Sigmoid colon (tissue), 7 donors: ENCODE measurements around the gene DQX1. TPM values are rescaled to one million over a fixed set of nuclear protein-coding genes. Genes with fewer than 3 reads are reported as not detected.
A peak's percentile ranks its signal among the peaks of the same experiment; 100 is the strongest.

Experiments
- DNase-seq: peaks from one replicate; pipeline ENCODE4 v3.0.0-alpha.2; 2019
- H3K27ac ChIP-seq, 4 donors: fragments of 200-600 bp; sonication (generic); one replicate each; pipeline ENCODE4 v1.5.1; 2016 to 2019; ENCODE audit warnings: mild to moderate bottlenecking in 1 of 4
- H3K27me3 ChIP-seq, 3 donors: fragments of 200-600 bp; sonication (generic); one replicate each; pipeline ENCODE4 v1.5.1; 2019; ENCODE audit warnings: mild to moderate bottlenecking in 1 of 3
- H3K36me3 ChIP-seq, 4 donors: fragments of 200-600 bp; sonication (generic); one replicate each; pipeline ENCODE4 v1.5.1; 2016 to 2019
- H3K4me1 ChIP-seq, 4 donors: fragments of 200-600 bp; sonication (generic); one replicate each; pipeline ENCODE4 v1.5.1; 2017 to 2019
- H3K4me3 ChIP-seq, 4 donors: fragments of 200-600 bp; sonication (generic); one replicate each; pipeline ENCODE4 v1.5.1; 2017 to 2019; ENCODE audit warnings: mild to moderate bottlenecking in 2 of 4, moderate library complexity in 1 of 4
- H3K9me3 ChIP-seq, 4 donors: fragments of 200-600 bp in 3 of 4; sonication (generic) in 3 of 4; one replicate each; pipeline versions ENCODE4 v1.5.1 to v1.6.1; 2013 to 2019
- CTCF ChIP-seq, 4 experiments: fragments of 450-650 bp in 3 of 4; fragments of 200-600 bp in 1 of 4; IDR thresholded peaks; one replicate each; pipeline ENCODE4 v1.5.1; 2016 to 2019; ENCODE audit warnings: antibody characterized with exemption in 4 of 4, mild to moderate bottlenecking in 3 of 4, moderate library complexity in 2 of 4
- EP300 ChIP-seq, 4 donors: sonication (generic); formaldehyde crosslinking; IDR thresholded peaks; one replicate each; pipeline ENCODE4 v1.6.1; 2017; ENCODE audit warnings: antibody characterized with exemption in 4 of 4
- POLR2A ChIP-seq, 2 donors: fragments of 450-650 bp; IDR thresholded peaks; one replicate each; pipeline ENCODE4 v1.6.1; 2016; ENCODE audit warnings: antibody characterized with exemption in 2 of 2, mild to moderate bottlenecking in 2 of 2, moderate library complexity in 2 of 2
- POLR2AphosphoS5 ChIP-seq, 4 donors: sonication (generic); formaldehyde crosslinking; IDR thresholded peaks; one replicate each; pipeline ENCODE4 v1.6.1; 2017; ENCODE audit warnings: antibody characterized with exemption in 4 of 4
- WGBS, 2 donors: extraction: QIAGEN DNeasy Blood & Tissue Kit; methylation state at CpG; one replicate each; pipeline ENCODE4 v1.1.7; 2013; 5-methylcytosine and 5-hydroxymethylcytosine counted together
- intact Hi-C: fragments of 100-400 bp; cut with DNase I; formaldehyde crosslinking; loops from one replicate; pipeline ENCODE4 v1.15.1; 2023
- polyA plus RNA-seq, 3 donors: library from polyadenylated mRNA; stranded (reverse); fragments of 200-250 nt; gene quantifications; one replicate each; pipeline ENCODE4 v1.2.3, GENCODE V29; 2013
- total RNA-seq, 4 donors: library from RNA; depleted of rRNA; stranded (reverse); fragments of >200 nt; gene quantifications; one replicate each; pipeline ENCODE4 v1.1.0, GENCODE V29; 2016
- donor health status: healthy with polysubstance abuse.
- donor health status: Bipolar disorder and iron deficiency.
- donor health status: healthy.

Gene DQX1
- total and polyA plus RNA-seq, 7 donors: 7.2 to 15.6 (median 13.2) TPM; not detected in 4

- peak overlapping the region in 3 of 4 donors; percentile 25 to 40 (median 26) for H3K4me3 ChIP-seq
- no peak for TF ChIP-seq CTCF (IDR thresholded peaks at IDR 0.05)
- no peak for TF ChIP-seq POLR2A (IDR thresholded peaks at IDR 0.05)
- no peak for TF ChIP-seq POLR2AphosphoS5 (IDR thresholded peaks at IDR 0.05)
- DNase-seq: peak; percentile 75
- no peak overlapping the region for H3K27ac ChIP-seq
- H3K36me3 ChIP-seq: no peaks in the 10 kb centered on the region
- H3K9me3 ChIP-seq: no peaks in the 10 kb centered on the region
- peaks cover 0 to 36% (median 29%) of the 10 kb centered on the region in 4 donors for H3K4me1 ChIP-seq
- peaks cover 51 to 100% (median 86%) of the 10 kb centered on the region in 3 donors for H3K27me3 ChIP-seq
- 5 to 20% methylated on average over 72 of the region's 72 CpGs for WGBS, 2 donors
- intact Hi-C loops: no loop called here
Measured at GRCh38 chr2:74515981-74516633, 9.9 kb downstream of the DQX1 start.

GRCh38 chr2:74515271-74515980, 10.6 kb downstream of the DQX1 start:
- no peak for TF ChIP-seq EP300 (IDR thresholded peaks at IDR 0.05)
- TF ChIP-seq CTCF (IDR thresholded peaks at IDR 0.05): no peak
- TF ChIP-seq POLR2A (IDR thresholded peaks at IDR 0.05): no peak
- no peak for TF ChIP-seq POLR2AphosphoS5 (IDR thresholded peaks at IDR 0.05)

GRCh38 chr2:74514368-74515270, 11.4 kb downstream of the DQX1 start, which contains the start of gene TLX2:
Gene TLX2, plus strand, starts transcription at chr2:74514450. Its CDS starts 357 bp downstream, at chr2:74514807.
- H3K9me3 ChIP-seq: no peaks in the 10 kb centered on the region
- peaks cover 0 to 36% (median 29%) of the 10 kb centered on the region in 4 donors for H3K4me1 ChIP-seq
- WGBS, 2 donors: 3 to 4% methylated on average over 82 of the region's 82 CpGs
- no peaks in the 10 kb centered on the region for H3K36me3 ChIP-seq
- intact Hi-C loops: no loop called here
- peak within 1 kb of the TSS in 1 of 4 donors; percentile 8 for H3K4me3 ChIP-seq
- TF ChIP-seq POLR2AphosphoS5 (IDR thresholded peaks at IDR 0.05) (no peak), POLR2A (IDR thresholded peaks at IDR 0.05) (no peak), EP300 (IDR thresholded peaks at IDR 0.05) (no peak), CTCF (IDR thresholded peaks at IDR 0.05) (no peak)
- DNase-seq: peak; percentile 54
- H3K27ac ChIP-seq: no peak within 1 kb of the TSS
- H3K27me3 ChIP-seq: peaks cover 51 to 100% (median 97%) of the 10 kb centered on the region in 3 donors

More at GRCh38 chr2:74515271-74515980, 10.6 kb downstream of the DQX1 start:
- whole genome bisulfite sequencing, 2 donors: 5% methylated on average over 60 of the region's 60 CpGs
- Histone ChIP-seq H3K9me3 (no peaks in the 10 kb centered on the region), H3K4me3 (peak overlapping the region in 3 of 4 donors; percentile 25 to 40 (median 26)), H3K27me3 (peaks cover 51 to 100% (median 93%) of the 10 kb centered on the region in 3 donors), H3K4me1 (peaks cover 0 to 36% (median 29%) of the 10 kb centered on the region in 4 donors), H3K36me3 (no peaks in the 10 kb centered on the region), H3K27ac (no peak overlapping the region)
- DNase-seq: peak; percentile 56
- intact Hi-C loops: no loop called here

GRCh38 chr2:74513605-74514367, 12.2 kb downstream of the DQX1 start:
- TF ChIP-seq POLR2AphosphoS5 (IDR thresholded peaks at IDR 0.05) (peak; percentile 40 to 87 (median 72)), CTCF (IDR thresholded peaks at IDR 0.05) (no peak), POLR2A (IDR thresholded peaks at IDR 0.05) (no peak), EP300 (IDR thresholded peaks at IDR 0.05) (no peak)
- peaks cover 0 to 36% (median 29%) of the 10 kb centered on the region in 4 donors for H3K4me1 ChIP-seq
- intact Hi-C loops: no loop called here
- no peaks in the 10 kb centered on the region for H3K9me3 ChIP-seq
- 5 to 7% methylated on average over 52 of the region's 52 CpGs for WGBS, 2 donors
- H3K27ac ChIP-seq: no peak overlapping the region
- DNase-seq: peak; percentile 60
- peak overlapping the region in 1 of 4 donors; percentile 8 for H3K4me3 ChIP-seq
- H3K27me3 ChIP-seq: peaks cover 50 to 94% (median 90%) of the 10 kb centered on the region in 3 donors
- no peaks in the 10 kb centered on the region for H3K36me3 ChIP-seq
